22Rv1 (cell line): Measurements from ENCODE around the gene CENPP.

Source experiments
- ZFX ChIP-seq: fragments of 450-650 bp; IDR thresholded peaks from 2 replicates; pipeline ENCODE4 v1.6.1; 2017; ENCODE audit warnings: antibody characterized with exemption, borderline replicate concordance
- TF ChIP-seq, protein P1 (sequence below): fragments of 450-650 bp; IDR thresholded peaks from 2 replicates; pipeline ENCODE4 v1.5.1; 2017; ENCODE audit warnings: mild to moderate bottlenecking

DNA sequence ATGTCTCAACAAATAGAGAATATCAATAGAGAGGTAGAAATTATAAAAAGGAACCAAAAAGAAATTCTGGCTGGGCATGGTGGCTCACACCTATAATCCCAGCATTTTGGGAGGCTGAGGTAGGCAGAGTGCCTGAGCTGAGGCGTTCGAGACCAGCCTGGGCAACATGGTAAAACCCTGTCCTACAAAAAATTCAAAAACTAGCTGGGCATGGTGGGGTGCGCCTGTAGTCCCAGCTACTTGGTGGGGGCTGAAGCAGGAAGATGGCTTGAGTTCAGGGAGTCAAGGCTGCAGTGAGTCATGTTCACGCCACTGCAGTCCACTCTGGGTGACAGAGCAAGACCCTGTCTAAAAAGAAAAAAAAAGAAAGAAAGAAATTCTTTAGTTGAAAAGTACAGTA is 319.3 kb downstream of the CENPP start:
- TF ChIP-seq, protein P1, sequence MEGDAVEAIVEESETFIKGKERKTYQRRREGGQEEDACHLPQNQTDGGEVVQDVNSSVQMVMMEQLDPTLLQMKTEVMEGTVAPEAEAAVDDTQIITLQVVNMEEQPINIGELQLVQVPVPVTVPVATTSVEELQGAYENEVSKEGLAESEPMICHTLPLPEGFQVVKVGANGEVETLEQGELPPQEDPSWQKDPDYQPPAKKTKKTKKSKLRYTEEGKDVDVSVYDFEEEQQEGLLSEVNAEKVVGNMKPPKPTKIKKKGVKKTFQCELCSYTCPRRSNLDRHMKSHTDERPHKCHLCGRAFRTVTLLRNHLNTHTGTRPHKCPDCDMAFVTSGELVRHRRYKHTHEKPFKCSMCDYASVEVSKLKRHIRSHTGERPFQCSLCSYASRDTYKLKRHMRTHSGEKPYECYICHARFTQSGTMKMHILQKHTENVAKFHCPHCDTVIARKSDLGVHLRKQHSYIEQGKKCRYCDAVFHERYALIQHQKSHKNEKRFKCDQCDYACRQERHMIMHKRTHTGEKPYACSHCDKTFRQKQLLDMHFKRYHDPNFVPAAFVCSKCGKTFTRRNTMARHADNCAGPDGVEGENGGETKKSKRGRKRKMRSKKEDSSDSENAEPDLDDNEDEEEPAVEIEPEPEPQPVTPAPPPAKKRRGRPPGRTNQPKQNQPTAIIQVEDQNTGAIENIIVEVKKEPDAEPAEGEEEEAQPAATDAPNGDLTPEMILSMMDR = no peak
- no peak for TF ChIP-seq ZFX
